GM18861 (cell line): Measurements from ENCODE around the gene ACAP2.

Source experiments
- ATAC-seq: cut with Tn5 transposase; IDR thresholded peaks from one replicate; pipeline ENCODE4 v1.9.1; 2021; ENCODE audit not compliant: unreplicated experiment

Gene ACAP2

DNA sequence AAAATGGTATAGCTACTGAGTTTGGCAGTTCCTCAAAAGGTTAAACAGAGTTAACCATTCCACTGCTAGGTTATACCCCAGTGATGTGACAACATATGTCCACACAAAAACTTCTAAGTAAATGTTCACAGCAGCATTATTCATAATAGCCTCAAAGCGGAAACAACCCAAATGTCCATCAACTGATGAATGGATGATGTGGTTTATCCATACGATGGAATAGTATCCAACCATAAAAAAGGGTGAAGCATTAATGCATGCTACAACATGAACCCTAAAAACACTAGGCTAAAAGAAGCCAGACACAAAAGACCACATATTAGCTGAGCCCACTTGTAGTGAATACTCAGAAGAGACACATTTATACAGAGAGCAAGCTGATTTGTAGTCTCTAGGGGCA lies 180.9 kb downstream of the ACAP2 start:
- no peak for ATAC-seq

DNA sequence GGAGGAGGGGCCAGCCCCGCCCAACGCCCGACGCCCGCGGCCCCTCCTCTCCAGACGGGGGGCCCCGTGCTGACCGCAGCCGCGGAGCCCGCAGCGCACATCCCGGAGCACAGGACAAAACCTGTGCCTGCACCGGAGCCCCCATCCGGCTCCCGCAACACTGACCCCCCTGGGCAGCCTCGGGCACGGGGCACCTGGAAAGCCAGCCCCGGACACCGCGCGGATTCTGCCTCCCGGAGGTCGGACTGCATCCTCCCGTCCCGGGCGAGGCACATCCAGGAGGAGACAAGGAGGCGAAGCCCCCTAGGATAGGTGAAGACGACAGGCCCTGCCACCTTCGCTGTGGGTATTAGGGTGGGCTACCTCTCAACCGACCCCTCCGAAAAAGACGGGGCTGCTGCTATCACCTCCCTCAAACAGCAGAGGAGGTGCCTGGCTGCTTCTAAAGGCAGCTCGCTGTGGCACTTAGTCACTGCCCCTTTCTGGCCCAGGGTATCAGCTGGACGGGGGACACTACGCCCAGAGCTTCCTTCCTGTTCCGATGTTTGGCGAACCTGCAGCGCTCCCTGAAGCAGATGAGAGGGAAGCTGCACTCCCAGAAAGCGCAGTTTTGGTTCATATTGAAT lies 182.4 kb downstream of the ACAP2 start:
- ATAC-seq = no peak

GRCh38 chr3:195259475-195260279 lies 183.1 kb downstream of the ACAP2 start:
- ATAC-seq = peak; percentile 64

DNA sequence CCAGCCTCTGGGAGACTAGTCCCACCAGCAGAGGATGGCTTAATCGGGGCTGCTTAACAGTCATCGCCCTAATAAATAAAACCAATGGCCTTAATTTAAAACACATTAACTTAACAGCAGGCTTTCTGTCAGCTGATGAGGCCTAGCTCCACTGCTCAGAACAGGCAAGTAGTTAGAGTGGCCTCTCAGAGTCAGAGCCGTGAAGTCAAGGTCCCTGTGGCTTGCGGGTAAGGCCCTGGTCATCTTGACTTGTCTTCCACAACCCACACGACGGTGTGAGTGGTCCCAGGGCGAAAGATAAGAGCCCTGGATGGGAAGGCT lies 183.7 kb downstream of the ACAP2 start:
- no peak for ATAC-seq

DNA sequence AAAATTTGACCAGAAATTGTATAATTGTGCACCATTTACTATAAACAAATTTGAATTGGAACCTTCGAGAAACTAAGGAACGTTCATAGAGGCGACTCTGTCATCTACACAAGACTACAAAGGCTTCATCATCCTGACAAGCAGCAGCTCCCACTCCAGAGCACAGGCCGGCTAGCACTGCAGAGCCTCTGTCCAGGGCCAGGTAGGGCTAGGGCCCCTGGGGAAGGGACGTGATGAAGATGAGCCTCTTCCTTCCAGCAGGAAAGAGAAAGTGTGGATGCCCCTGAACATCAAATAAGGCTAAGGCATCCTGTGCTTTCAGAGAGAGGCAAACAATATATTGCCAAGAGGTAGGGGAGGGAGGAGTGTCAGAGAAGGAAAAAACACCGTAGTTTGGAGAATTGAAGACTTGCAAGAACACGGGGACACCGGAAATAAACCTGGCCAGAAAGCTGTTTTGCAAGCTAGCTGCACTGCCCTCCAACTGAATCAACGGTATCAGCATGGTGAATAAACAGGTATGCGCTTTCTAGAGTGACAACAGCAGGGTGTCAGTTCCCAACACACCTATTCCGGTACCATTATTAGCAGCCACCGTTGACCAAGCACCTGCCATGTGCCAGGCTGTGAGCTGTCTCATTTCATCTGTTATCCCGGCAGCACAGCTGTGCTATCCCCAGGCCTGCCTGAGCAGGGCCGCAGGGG lies 184.2 kb downstream of the ACAP2 start:
- no peak for ATAC-seq

DNA sequence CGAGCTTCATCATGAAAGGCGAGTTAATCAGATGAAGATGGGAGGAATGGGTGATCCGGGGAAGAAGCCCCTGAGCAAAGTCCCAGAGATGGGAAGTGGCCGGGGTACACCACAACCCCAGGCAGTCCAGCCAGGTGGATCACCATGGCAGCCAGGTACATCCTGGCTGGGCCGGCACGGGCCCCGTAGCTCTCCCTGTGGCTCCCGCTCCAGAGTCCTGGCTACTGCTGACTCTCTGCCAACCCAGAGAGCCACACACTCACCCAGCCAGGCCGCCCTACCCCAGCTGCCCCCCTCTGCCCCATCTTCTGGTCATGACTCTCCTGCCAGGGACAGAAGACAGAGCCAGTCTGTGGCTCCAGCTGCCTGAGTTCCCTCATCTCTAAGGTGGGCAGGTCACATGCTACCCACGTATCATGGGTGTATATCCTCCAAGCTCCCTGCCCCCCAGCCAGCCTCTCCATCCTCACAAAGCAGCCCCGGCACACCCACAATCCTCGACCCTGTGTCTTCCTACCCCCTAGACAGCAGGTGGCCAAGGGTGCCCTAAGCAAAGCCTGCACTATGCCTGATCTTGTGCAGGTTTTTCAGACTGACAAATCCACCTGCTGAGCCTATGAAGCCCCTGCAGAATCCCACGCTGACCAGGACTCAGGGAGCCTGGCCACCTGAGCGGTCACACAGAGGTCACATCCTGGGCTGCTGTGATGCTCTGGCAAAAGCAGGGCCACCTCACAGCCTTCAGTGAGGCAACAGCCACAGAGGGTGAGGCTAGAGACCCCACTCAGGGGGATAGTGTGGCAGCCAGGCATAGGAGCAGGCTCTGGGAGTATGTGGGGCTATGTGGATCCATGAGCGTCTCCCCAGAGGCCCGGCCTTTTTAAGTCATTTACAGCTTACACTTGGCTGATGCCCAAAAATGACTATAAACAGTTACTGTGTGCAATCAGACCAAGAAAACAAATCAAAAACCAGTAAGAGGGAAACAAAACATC lies 185.1 kb downstream of the ACAP2 start:
- ATAC-seq = no peak

DNA sequence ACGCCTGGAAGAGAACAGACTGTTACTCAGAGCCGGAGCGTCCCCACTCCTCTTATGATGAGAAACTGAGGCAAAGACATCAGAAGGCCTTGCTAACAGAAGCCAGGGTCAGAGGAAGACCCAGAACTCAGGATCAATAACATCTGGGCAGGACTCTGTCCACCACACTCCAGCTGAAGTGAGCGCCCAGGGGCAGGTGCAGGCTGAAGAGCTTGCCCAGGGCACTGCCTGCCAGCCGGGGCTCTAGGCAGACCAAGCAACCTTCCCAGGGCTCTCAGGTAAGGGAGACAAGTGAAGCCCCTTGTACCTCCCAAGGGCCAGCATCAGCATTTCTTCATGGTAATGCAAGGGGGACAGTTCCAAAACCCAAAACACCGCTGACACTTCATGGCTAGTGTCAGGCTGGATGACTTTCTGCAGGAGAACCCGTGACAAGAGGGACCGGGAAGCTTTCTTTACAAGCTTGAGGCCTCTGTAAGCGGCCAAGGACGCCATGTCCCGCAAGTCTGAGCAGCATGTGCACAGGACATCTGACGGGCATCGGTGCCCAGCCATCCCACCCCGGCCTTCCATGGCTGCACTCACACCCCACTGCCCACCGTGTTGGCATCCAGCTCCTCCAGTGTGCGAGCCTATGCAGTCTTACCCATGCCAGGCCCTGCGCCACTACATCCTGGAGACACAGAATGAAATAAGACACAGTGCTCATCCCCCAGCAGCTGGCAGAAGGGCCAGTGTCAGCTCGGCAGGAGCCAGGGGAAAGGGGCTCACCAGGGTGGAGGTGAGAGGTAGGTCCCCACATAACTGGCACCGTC lies 186.0 kb downstream of the ACAP2 start:
- no peak for ATAC-seq

DNA sequence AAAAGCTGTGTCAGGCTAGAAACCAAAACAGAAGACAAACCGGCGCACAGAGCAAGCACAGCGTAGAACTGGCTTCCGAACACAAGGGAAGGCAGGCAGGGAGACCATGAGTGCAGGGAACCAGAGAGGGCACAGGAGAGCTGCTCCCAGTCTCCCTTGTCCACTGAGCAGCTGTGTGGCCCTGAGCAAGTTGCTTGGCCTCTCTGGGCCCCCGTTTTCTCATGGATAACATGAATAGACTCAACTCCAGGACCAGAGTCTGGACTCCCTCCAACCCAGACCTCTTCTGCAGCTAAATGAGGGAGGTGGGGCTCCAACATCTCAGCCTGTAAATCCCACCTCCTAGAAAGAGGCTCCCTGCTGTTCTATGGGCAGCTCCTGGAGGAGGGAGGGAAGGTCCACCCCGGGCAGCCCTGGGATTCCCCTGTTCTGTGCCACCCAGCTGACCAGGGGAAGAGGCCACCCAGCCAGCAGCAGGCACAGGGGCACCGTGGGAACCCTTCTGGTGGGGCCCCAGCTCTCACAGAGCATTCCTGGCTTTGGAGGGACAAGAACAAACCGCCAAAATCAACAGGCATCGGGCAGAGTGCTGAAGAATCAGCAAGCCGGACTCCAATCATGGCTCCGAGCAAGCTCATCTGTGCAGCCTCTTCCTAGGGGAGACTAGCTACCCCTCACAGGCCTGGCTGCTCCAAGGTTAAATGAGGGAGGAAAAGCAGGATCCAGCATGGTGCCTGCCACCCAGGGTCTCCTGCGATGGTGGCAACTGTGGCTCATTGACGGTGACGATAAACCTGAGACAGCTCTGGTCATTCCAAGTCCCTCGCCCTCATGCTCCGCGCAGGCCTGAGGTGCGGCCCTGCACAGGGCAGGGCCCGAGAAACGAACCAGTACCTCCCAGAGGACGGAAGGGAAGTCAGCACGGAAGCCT lies 187.0 kb downstream of the ACAP2 start:
- no peak for ATAC-seq

GRCh38 chr3:195255176-195255500 lies 187.7 kb downstream of the ACAP2 start:
- no peak for ATAC-seq

DNA sequence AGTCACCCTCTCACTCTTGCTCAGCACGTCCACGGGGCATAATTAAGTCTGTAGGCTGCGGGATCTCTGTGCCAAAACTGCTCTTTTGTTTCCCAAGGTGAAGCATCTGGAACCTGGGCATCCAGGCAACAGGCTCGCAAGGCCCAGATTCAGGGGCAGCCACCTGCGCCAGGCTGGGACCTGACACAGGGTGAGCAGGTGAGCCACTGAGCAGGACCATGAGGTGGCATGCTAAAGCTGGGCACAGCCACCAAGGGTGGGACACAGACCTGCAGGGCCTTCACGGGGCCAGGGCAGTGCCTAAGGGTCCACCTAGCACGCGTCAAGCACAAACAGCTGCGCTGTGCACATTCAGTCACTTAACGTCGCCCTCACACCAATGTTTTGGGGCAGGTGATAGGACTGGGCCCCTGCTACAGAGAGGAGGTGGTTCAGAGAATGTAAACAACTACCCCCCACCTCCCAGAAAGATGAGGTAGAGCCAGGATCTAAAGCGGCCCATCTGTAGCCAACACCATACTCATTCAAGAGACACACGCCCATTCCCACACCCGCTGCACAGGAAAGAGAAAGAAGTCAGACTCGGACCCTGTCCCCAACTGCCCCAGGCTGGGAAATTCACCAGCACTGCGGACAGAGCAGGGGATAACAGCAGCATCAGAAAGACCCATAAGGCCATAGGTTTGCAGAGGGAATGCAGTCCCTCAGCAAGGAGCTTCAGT lies 188.2 kb downstream of the ACAP2 start:
- no peak for ATAC-seq

DNA sequence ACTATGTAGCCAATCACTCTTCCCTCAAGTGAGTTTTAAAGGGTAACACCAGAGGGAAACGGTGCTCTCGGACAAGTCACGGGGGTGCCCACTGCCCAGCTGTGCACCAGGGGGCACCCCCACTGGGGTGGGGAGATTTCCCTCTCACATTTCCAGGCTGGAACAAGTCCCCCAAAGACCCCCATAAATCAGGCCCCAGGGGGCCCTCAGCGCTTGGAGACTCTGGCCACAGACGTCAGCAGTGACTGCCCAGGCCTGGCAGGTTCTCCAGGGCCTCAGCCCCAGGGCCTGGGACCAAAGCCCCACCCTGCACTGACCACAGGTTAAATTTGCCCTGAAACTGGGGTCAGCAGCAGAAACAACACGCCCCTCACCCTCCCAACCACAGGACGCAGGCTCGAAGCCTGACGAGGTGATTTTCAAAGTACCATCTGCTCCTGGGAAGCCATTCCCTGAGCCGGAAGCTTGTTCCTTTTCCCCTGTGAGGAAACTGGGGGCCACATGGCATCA lies 188.8 kb downstream of the ACAP2 start:
- ATAC-seq = no peak

DNA sequence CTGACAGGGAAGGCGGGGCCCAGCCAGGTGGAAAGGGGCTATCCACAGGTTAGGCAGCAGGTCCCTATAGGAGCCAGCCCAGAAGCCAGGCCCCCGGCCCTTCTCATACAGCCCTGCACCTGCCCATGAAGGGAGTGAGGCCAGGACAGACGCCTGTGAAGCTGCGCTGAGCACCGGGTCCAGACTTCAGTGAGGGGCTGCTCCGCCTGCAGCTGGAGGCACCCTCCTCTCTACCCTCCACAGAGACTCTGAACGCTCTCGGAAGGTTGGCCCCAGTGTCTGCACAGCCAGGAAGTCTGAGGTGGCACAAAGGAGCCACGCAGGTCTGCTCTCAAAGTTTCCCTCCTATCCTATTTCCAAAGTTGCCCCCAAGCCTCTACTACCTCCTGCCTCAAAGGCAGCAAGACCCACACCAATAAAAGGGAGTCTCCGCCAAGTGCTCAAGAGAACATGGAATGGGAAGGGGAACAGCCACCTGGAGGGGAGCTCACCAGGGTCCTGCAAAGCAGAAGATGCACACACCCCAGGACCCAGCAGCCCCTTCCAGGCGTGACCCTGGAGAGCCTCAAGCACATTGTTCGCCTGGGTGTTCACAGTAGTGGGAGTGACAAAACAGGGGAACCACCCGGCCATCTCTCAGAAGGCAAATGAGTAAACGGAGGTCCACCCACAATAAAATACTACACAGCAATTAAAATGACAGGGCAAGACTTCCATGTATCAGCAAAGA lies 191.3 kb downstream of the ACAP2 start:
- ATAC-seq = no peak

DNA sequence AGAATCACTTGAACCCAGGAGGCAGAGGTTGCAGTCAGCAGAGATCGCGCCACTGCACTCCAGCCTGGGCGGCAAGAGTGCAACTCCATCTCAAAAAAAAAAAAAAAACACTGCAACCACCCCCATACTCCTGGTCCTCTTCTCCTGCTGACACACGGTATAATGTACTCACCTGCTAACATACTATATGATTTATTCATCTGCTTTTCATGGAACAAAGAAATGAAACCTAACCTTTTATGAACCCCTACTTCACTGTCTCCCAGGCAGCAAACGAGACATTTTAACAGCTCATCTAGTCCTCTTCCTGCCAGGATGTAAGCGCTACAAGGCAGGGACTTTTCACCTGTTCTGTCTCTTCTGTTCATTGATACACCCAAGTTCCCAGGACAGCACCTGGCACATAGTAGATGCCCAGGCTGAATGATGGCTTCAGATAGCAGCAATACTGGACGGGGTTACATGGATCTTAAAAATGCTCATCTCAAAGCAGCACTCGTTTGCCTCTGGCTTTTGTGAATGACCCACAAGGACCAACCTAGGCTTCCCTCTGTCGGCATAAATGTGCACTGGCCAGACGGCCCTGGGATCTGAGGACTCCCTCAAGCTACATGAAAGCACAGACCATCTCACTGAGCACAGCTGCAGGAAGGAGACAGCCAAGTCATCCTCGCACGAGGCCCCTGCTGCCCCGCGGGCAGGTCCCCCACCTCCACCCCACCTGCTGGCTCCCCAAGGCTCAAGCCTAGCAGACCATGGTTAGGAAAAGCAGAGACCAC lies 192.2 kb downstream of the ACAP2 start:
- no peak for ATAC-seq

- ATAC-seq = no peak
Observed at GRCh38 chr3:195249858-195250464, 192.9 kb downstream of the ACAP2 start.

DNA sequence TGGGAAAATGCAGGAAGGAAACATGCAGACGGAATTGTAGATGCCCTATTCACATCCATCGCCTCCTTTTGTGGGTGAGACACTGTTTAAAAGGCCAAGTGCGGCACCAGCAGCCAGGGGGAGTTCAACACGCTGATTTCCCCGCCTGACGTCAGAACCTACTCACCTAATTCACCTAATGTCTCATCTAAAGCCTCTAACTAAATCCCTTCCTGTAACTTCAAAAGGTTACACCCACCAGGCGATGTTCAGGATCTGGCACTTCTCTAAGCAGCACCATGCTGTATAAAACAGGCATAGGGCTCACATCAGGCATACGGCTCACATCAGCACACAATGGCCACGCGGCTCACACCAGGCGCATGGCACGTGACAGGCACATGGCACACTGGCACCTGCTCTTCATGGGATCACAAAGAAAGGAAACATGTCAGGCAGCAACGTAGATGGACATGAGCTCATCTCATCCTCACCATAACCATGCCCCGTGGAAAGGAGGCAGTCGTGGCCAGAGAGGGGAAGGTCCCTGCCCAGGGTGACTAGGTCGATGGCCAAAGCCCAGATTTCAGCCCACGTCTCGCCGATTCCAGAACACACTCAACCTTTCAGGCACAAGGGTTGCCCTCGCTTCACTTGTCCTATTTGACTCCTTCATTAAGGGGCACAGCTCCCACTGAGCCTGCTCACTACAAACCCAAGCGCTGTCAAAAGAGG lies 193.6 kb downstream of the ACAP2 start:
- ATAC-seq = no peak

GRCh38 chr3:195248281-195248680 lies 194.5 kb downstream of the ACAP2 start:
- ATAC-seq = no peak
